HL-60 (cell line): ENCODE results near the gene NUTM2D.
"Not testable (repeated sequence)": the region's sequence is repeated elsewhere in the genome, so short reads cannot be mapped to it uniquely, and the experiment has no call there.

Experiments
- TF ChIP-seq, protein P1 (sequence below): IDR thresholded peaks from one replicate; pipeline ENCODE4 v1.5.1; 2011; ENCODE audit warnings: low read length, control low read depth, inconsistent platforms; ENCODE audit not compliant: insufficient read depth
- TF ChIP-seq, protein P2 (sequence below): IDR thresholded peaks from 2 replicates; pipeline ENCODE4 v1.6.1; 2012; ENCODE audit warnings: low read depth; ENCODE audit not compliant: insufficient replicate concordance

DNA sequence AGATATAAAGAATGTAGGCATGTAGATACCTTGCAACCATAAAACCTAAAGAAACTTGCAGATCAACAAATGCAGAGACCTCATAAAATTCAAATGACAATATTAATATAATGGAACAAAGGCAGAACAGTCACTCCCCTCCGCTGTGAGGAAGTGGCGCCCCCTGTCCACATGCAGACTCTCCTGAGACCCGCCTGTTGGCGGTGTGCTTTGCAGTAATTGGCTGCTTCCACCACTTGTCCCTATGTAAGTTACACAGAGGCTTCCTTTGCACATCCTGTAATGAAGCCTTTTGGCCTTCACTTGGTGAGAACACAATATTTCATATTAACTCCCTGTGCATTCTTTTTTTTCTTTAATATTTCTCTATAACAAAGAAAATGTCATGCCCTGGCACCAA, 21.6 kb downstream of the NUTM2D start:
- TF ChIP-seq, protein P1, sequence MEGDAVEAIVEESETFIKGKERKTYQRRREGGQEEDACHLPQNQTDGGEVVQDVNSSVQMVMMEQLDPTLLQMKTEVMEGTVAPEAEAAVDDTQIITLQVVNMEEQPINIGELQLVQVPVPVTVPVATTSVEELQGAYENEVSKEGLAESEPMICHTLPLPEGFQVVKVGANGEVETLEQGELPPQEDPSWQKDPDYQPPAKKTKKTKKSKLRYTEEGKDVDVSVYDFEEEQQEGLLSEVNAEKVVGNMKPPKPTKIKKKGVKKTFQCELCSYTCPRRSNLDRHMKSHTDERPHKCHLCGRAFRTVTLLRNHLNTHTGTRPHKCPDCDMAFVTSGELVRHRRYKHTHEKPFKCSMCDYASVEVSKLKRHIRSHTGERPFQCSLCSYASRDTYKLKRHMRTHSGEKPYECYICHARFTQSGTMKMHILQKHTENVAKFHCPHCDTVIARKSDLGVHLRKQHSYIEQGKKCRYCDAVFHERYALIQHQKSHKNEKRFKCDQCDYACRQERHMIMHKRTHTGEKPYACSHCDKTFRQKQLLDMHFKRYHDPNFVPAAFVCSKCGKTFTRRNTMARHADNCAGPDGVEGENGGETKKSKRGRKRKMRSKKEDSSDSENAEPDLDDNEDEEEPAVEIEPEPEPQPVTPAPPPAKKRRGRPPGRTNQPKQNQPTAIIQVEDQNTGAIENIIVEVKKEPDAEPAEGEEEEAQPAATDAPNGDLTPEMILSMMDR = not testable (repeated sequence)
- TF ChIP-seq, protein P2, sequence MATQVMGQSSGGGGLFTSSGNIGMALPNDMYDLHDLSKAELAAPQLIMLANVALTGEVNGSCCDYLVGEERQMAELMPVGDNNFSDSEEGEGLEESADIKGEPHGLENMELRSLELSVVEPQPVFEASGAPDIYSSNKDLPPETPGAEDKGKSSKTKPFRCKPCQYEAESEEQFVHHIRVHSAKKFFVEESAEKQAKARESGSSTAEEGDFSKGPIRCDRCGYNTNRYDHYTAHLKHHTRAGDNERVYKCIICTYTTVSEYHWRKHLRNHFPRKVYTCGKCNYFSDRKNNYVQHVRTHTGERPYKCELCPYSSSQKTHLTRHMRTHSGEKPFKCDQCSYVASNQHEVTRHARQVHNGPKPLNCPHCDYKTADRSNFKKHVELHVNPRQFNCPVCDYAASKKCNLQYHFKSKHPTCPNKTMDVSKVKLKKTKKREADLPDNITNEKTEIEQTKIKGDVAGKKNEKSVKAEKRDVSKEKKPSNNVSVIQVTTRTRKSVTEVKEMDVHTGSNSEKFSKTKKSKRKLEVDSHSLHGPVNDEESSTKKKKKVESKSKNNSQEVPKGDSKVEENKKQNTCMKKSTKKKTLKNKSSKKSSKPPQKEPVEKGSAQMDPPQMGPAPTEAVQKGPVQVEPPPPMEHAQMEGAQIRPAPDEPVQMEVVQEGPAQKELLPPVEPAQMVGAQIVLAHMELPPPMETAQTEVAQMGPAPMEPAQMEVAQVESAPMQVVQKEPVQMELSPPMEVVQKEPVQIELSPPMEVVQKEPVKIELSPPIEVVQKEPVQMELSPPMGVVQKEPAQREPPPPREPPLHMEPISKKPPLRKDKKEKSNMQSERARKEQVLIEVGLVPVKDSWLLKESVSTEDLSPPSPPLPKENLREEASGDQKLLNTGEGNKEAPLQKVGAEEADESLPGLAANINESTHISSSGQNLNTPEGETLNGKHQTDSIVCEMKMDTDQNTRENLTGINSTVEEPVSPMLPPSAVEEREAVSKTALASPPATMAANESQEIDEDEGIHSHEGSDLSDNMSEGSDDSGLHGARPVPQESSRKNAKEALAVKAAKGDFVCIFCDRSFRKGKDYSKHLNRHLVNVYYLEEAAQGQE = not testable (repeated sequence)
